GM12892 (cell line): Measurements from ENCODE around the gene OTUB2.

ENCODE experiments used
- POLR2A ChIP-seq: IDR thresholded peaks from 2 replicates; pipeline ENCODE4 v1.6.1; 2011; ENCODE audit warnings: low read depth, low read length, control low read depth
- POLR2AphosphoS5 ChIP-seq: IDR thresholded peaks from 2 replicates; pipeline ENCODE4 v1.6.1; 2011; ENCODE audit warnings: low read depth, low read length, control low read depth

GRCh38 chr14:94062344-94062940 lies 36.3 kb downstream of the OTUB2 start:
- TF ChIP-seq POLR2A (no peak), POLR2AphosphoS5 (no peak)
